ENCODE measurements around the gene ELFN1. TPM values are rescaled to one million over a fixed set of nuclear protein-coding genes. Genes with fewer than 3 reads are reported as not detected.

The ELFN1 gene
- total and polyA plus RNA-seq, 12 donors = 0.05 to 2.8 (median 0.86) TPM

- DNase-seq = no peak
- intact Hi-C loops (cut with DNase I) = no loop called here
- Histone ChIP-seq H3K4me3 (no peak overlapping the region), H3K27me3 (peaks cover 4% of the 10 kb centered on the region), H3K4me1 (replicated peaks in 1 of 2) (no peaks in the 10 kb centered on the region), H3K36me3 (replicated peaks in 1 of 2) (no peaks in the 10 kb centered on the region), H3K27ac (no peak overlapping the region), H3K9me3 (replicated peaks in 1 of 3) (no peaks in the 10 kb centered on the region)
- TF ChIP-seq POLR2A (IDR thresholded peaks at IDR 0.05) = no peak
- TF ChIP-seq, protein P1, sequence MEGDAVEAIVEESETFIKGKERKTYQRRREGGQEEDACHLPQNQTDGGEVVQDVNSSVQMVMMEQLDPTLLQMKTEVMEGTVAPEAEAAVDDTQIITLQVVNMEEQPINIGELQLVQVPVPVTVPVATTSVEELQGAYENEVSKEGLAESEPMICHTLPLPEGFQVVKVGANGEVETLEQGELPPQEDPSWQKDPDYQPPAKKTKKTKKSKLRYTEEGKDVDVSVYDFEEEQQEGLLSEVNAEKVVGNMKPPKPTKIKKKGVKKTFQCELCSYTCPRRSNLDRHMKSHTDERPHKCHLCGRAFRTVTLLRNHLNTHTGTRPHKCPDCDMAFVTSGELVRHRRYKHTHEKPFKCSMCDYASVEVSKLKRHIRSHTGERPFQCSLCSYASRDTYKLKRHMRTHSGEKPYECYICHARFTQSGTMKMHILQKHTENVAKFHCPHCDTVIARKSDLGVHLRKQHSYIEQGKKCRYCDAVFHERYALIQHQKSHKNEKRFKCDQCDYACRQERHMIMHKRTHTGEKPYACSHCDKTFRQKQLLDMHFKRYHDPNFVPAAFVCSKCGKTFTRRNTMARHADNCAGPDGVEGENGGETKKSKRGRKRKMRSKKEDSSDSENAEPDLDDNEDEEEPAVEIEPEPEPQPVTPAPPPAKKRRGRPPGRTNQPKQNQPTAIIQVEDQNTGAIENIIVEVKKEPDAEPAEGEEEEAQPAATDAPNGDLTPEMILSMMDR (IDR thresholded peaks at IDR 0.05) = no peak
- 72 to 90% (median 84%) methylated on average over 6 to 13 of the region's 13 CpGs for WGBS, 4 donors
Measured at GRCh38 chr7:1623810-1624209, 46.3 kb upstream of the ELFN1 start.

DNA sequence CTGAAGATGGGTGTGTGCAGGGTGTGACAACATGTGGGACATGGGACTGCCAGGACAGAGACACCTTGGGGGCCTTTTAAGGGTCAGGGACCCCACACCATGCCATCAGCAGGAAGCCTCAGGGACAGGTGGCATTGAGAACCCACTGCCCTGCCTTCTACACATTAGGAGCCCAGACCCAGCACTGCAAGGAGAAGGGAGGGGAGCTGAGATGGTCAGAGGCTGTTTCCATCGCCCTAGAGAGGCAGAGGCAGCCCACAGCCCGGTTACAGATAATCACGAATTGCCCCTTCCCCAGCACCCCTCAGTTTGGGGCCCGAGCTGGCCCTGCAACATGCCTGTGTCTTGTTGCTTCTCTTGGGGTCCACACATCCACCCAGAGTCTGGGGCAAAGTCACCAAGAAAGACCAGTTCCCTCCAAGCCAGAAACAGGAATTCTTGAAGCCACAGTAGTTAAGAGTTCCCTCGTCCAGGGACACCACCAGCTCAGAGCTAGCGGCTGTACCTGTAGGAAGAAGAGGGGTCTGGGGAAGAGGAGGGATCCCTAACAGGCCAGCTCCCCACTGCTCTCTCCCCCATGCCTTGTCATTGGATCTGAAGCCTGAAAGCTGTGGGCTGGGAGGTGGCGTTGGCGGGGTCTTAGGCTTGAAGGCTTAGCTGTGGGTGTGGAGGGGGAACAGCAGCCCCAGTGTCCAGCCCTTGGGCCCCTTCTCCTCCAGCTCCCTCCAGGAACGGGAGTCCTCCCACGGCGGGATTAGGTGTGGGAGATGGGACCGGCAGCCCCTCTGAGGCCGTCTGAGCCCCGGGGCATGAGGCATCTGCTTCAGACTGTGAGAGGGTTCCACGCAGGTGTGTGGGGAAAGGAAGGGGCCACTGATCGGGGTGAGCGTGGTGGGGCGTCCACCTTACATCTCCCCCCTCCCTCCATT is 44.8 kb upstream of the ELFN1 start:
- DNase-seq = no peak
- Histone ChIP-seq H3K27me3 (peaks cover 4% of the 10 kb centered on the region), H3K4me1 (replicated peaks in 1 of 2) (no peaks in the 10 kb centered on the region), H3K4me3 (no peak overlapping the region), H3K9me3 (replicated peaks in 1 of 3) (no peaks in the 10 kb centered on the region), H3K27ac (no peak overlapping the region), H3K36me3 (replicated peaks in 1 of 2) (no peaks in the 10 kb centered on the region)
- whole genome bisulfite sequencing, 4 donors = 67 to 74% (median 70%) methylated on average over 12 to 18 of the region's 18 CpGs
- intact Hi-C loops (cut with DNase I) = no loop called here
- TF ChIP-seq POLR2A (IDR thresholded peaks at IDR 0.05) = no peak
- TF ChIP-seq, protein P1 (IDR thresholded peaks at IDR 0.05) = no peak

DNA sequence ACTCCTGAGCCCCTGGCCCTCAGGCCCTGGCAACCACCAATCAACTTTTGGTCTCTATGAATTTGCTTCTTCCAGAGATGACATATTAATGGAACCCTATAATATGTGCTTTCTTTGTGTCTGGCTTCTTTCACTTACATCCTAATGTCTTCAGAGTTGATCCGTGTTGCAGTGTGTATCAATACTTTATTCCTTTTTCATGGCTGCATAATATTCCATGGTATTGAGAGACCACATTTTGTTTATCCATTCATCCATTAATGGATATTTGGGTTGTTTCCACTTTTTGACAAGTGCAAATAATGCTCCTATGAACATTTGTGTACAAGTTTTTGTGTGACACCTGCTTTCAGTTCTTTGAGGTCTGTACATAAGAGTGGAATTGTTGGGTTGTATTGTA is 43.3 kb upstream of the ELFN1 start:
- H3K9me3 ChIP-seq (replicated peaks in 1 of 3) = no peaks in the 10 kb centered on the region
- no peak overlapping the region for H3K27ac ChIP-seq
- no peak overlapping the region for H3K4me3 ChIP-seq
- no peaks in the 10 kb centered on the region for H3K27me3 ChIP-seq
- TF ChIP-seq, protein P1 (IDR thresholded peaks at IDR 0.05) = no peak
- no peak for TF ChIP-seq POLR2A (IDR thresholded peaks at IDR 0.05)
- 57 to 82% (median 68%) methylated on average over 1 of the region's 1 CpG for WGBS, 4 donors
- intact Hi-C loops (cut with DNase I) = no loop called here
- no peak for DNase-seq
- H3K4me1 ChIP-seq (replicated peaks in 1 of 2) = no peaks in the 10 kb centered on the region
- no peaks in the 10 kb centered on the region for H3K36me3 ChIP-seq (replicated peaks in 1 of 2)

- TF ChIP-seq, protein P1 (IDR thresholded peaks at IDR 0.05) = no peak
- TF ChIP-seq POLR2A (IDR thresholded peaks at IDR 0.05) = no peak
- Histone ChIP-seq H3K4me1 (replicated peaks in 1 of 2) (no peaks in the 10 kb centered on the region), H3K4me3 (no peak overlapping the region), H3K27ac (no peak overlapping the region), H3K36me3 (replicated peaks in 1 of 2) (no peaks in the 10 kb centered on the region), H3K9me3 (replicated peaks in 1 of 3) (no peaks in the 10 kb centered on the region), H3K27me3 (no peaks in the 10 kb centered on the region)
- no peak for DNase-seq
- WGBS, 4 donors = 72 to 84% (median 76%) methylated on average over 3 of the region's 3 CpGs
- intact Hi-C loops (cut with DNase I) = no loop called here
Measured at GRCh38 chr7:1630700-1631336, 39.3 kb upstream of the ELFN1 start.
